ENCODE results near the gene CAVIN3.
"Not testable (repeated sequence)": the region's sequence is repeated elsewhere in the genome, so short reads cannot be mapped to it uniquely, and the experiment has no call there.

The CAVIN3 gene

GRCh38 chr11:6323291-6323905 is 3.1 kb upstream of the CAVIN3 start:
- DNase-seq: no peak

GRCh38 chr11:6321961-6322362 is 1.7 kb upstream of the CAVIN3 start:
- no peak for DNase-seq

- no peak for DNase-seq
These were observed 1.1 kb upstream of the CAVIN3 start for GRCh38 chr11:6321356-6321755.

- DNase-seq: no peak
These were observed 444 bp downstream of the CAVIN3 start for GRCh38 chr11:6319704-6320410.

- no peak for DNase-seq
These were observed 1.1 kb downstream of the CAVIN3 start for GRCh38 chr11:6319001-6319703.

GRCh38 chr11:6318204-6318603 is 2.1 kb downstream of the CAVIN3 start:
- no peak for DNase-seq

GRCh38 chr11:6315811-6316425 is 4.4 kb downstream of the CAVIN3 start:
- peak in 1 of 4 experiments; percentile 2 for DNase-seq

GRCh38 chr11:6312106-6312505 is 8.2 kb downstream of the CAVIN3 start:
- no peak for DNase-seq

GRCh38 chr11:6307876-6308275 is 12.4 kb downstream of the CAVIN3 start:
- no peak for DNase-seq

GRCh38 chr11:6305297-6305696 is 15.0 kb downstream of the CAVIN3 start:
- no peak for DNase-seq

GRCh38 chr11:6303661-6304060 is 16.6 kb downstream of the CAVIN3 start:
- DNase-seq: no peak

- DNase-seq: no peak
These were observed 19.2 kb downstream of the CAVIN3 start for GRCh38 chr11:6301096-6301495.

GRCh38 chr11:6300325-6300724 is 20.0 kb downstream of the CAVIN3 start:
- DNase-seq: no peak

GRCh38 chr11:6298605-6299004 is 21.7 kb downstream of the CAVIN3 start:
- DNase-seq: no peak

- DNase-seq: no peak
These were observed 22.5 kb downstream of the CAVIN3 start for GRCh38 chr11:6297831-6298230.

GRCh38 chr11:6285019-6285418 is 35.3 kb downstream of the CAVIN3 start:
- no peak for DNase-seq

- DNase-seq: no peak
These were observed 36.1 kb downstream of the CAVIN3 start for GRCh38 chr11:6284250-6284649.

- DNase-seq: no peak
These were observed 36.8 kb downstream of the CAVIN3 start for GRCh38 chr11:6283453-6284023.

GRCh38 chr11:6280809-6281208 is 39.5 kb downstream of the CAVIN3 start:
- DNase-seq: not testable (repeated sequence)

- no peak for DNase-seq
These were observed 47.1 kb downstream of the CAVIN3 start for GRCh38 chr11:6273188-6273587.

- DNase-seq: no peak
These were observed 48.7 kb downstream of the CAVIN3 start for GRCh38 chr11:6271598-6271997.

- no peak for DNase-seq
These were observed 49.6 kb downstream of the CAVIN3 start for GRCh38 chr11:6270584-6271246.

- DNase-seq: no peak
These were observed 50.3 kb downstream of the CAVIN3 start for GRCh38 chr11:6269994-6270393.

All from activated naive CD4-positive, alpha-beta T cell (primary cell).